ENCODE data around the gene DPT. TPM values are rescaled to one million over a fixed set of nuclear protein-coding genes. Genes with fewer than 3 reads are reported as not detected.

Gene DPT
- polyA plus RNA-seq, 3 donors = not detected

GRCh38 chr1:168714012-168714411 is 15.0 kb downstream of the DPT start:
- Histone ChIP-seq H3K4me3 (replicated peaks in 1 of 3; ENCODE audit: low read depth in 2 of 3, low read length in 3 of 3) (no peak overlapping the region), H3K36me3 (replicated peaks in 1 of 2; ENCODE audit: control insufficient read depth in 1 of 2, insufficient read depth in 2 of 2, low read length in 2 of 2) (no peaks in the 10 kb centered on the region), H3K4me2 (replicated peaks; ENCODE audit: extremely low read depth, low read length, poor library complexity, severe bottlenecking) (no peak overlapping the region), H4K20me1 (ENCODE audit: insufficient read depth, low read length) (no peaks in the 10 kb centered on the region), H3K4me1 (ENCODE audit: control insufficient read depth in 1 of 2, insufficient read depth in 2 of 2, low read length in 2 of 2) (no peaks in the 10 kb centered on the region), H3K79me2 (ENCODE audit: insufficient read depth, low read length) (no peaks in the 10 kb centered on the region), H3K27me3 (ENCODE audit: control insufficient read depth in 2 of 2, insufficient read depth in 2 of 2, low read length in 2 of 2) (no peaks in the 10 kb centered on the region), H3K9ac (ENCODE audit: insufficient read depth, low read length, poor library complexity, severe bottlenecking) (no peak overlapping the region), H3K9me3 (replicated peaks in 1 of 2; ENCODE audit: control insufficient read depth in 1 of 2, insufficient read depth in 1 of 2, low read length in 2 of 2) (no peaks in the 10 kb centered on the region), H2AFZ (ENCODE audit: insufficient read depth, low read depth, low read length, poor library complexity, severe bottlenecking) (no peak overlapping the region), H3K27ac (ENCODE audit: low read depth in 1 of 2, low read length in 2 of 2) (no peak overlapping the region)
- Mint-ChIP-seq H3K4me1 (no peaks in the 10 kb centered on the region), H3K4me3 (no peak overlapping the region), H3K27me3 (ENCODE audit: low read depth in 3 of 3) (peaks cover 1 to 2% (median 2%) of the 10 kb centered on the region in 3 donors), H3K27ac (no peak overlapping the region), H3K9me3 (peaks cover 0 to 3% (median 0%) of the 10 kb centered on the region in 7 donors), H3K36me3 (no peaks in the 10 kb centered on the region)
- no peak for TF ChIP-seq CTCF (IDR thresholded peaks at IDR 0.05)
- intact Hi-C loops (cut with micrococcal nuclease) = no loop called here
- no peak for DNase-seq
- WGBS (ENCODE audit: insufficient coverage) = 94% methylated on average over 7 of the region's 8 CpGs

GRCh38 chr1:168709405-168710363 is 19.3 kb downstream of the DPT start:
- Histone ChIP-seq H3K27ac (ENCODE audit: low read depth in 1 of 2, low read length in 2 of 2) (no peak overlapping the region), H3K79me2 (ENCODE audit: insufficient read depth, low read length) (no peaks in the 10 kb centered on the region), H3K27me3 (ENCODE audit: control insufficient read depth in 2 of 2, insufficient read depth in 2 of 2, low read length in 2 of 2) (no peaks in the 10 kb centered on the region), H2AFZ (ENCODE audit: insufficient read depth, low read depth, low read length, poor library complexity, severe bottlenecking) (no peak overlapping the region), H4K20me1 (ENCODE audit: insufficient read depth, low read length) (no peaks in the 10 kb centered on the region), H3K4me2 (replicated peaks; ENCODE audit: extremely low read depth, low read length, poor library complexity, severe bottlenecking) (no peak overlapping the region), H3K36me3 (replicated peaks in 1 of 2; ENCODE audit: control insufficient read depth in 1 of 2, insufficient read depth in 2 of 2, low read length in 2 of 2) (no peaks in the 10 kb centered on the region), H3K4me1 (ENCODE audit: control insufficient read depth in 1 of 2, insufficient read depth in 2 of 2, low read length in 2 of 2) (no peaks in the 10 kb centered on the region), H3K9ac (ENCODE audit: insufficient read depth, low read length, poor library complexity, severe bottlenecking) (no peak overlapping the region), H3K9me3 (replicated peaks in 1 of 2; ENCODE audit: control insufficient read depth in 1 of 2, insufficient read depth in 1 of 2, low read length in 2 of 2) (no peaks in the 10 kb centered on the region), H3K4me3 (replicated peaks in 1 of 3; ENCODE audit: low read depth in 2 of 3, low read length in 3 of 3) (no peak overlapping the region)
- no peaks in the 10 kb centered on the region for H3K9me3 Mint-ChIP-seq
- H3K36me3 Mint-ChIP-seq = no peaks in the 10 kb centered on the region
- TF ChIP-seq CTCF (IDR thresholded peaks at IDR 0.05) = no peak
- H3K27ac Mint-ChIP-seq = no peak overlapping the region
- DNase-seq = no peak
- no peaks in the 10 kb centered on the region for H3K4me1 Mint-ChIP-seq
- no peak overlapping the region for H3K4me3 Mint-ChIP-seq
- H3K27me3 Mint-ChIP-seq (ENCODE audit: low read depth in 3 of 3) = peaks cover 1 to 2% (median 2%) of the 10 kb centered on the region in 3 donors
- intact Hi-C loops (cut with micrococcal nuclease) = no loop called here
- WGBS (ENCODE audit: insufficient coverage) = 87% methylated on average over 6 of the region's 9 CpGs

Data from CD14-positive monocyte (primary cell).